ENCODE data around the gene SUN2. TPM values are rescaled to one million over a fixed set of nuclear protein-coding genes. Genes with fewer than 3 reads are reported as not detected.

Gene SUN2
- total and polyA plus RNA-seq, 2 donors (not counting 1 experiment from before 2014, with no cell fraction given): 224 to 305 TPM

GRCh38 chr22:38760477-38761201 is 4.8 kb upstream of the SUN2 start:
- H3K27me3 ChIP-seq (replicated peaks in 1 of 4; ENCODE audit: control extremely low read depth in 1 of 4, control insufficient read depth in 3 of 4, insufficient read depth in 4 of 4, low read length in 3 of 4): no peaks in the 10 kb centered on the region
- no peak for TF ChIP-seq EZH2 (IDR thresholded peaks at IDR 0.05; ENCODE audit: borderline replicate concordance, insufficient read depth, low read depth, low read length, poor library complexity, severe bottlenecking)
- peak overlapping the region; percentile 50 for H3K27ac Mint-ChIP-seq
- ATAC-seq (ENCODE audit: low read depth) (peak; percentile 34), DNase-seq (peak; percentile 27)
- peaks cover 39 to 54% of the 10 kb centered on the region in 2 donors for H3K4me1 ChIP-seq (ENCODE audit: control insufficient read depth in 2 of 2, insufficient read depth in 2 of 2, low read length in 2 of 2)
- peak overlapping the region; percentile 18 for H3K9ac ChIP-seq (ENCODE audit: low read length)
- H3K4me1 Mint-ChIP-seq: peaks cover 31% of the 10 kb centered on the region
- intact Hi-C loops (cut with micrococcal nuclease): no loop called here
- no peak overlapping the region for H3K4me3 ChIP-seq (ENCODE audit: control extremely low read depth in 1 of 5, extremely low read depth in 1 of 5, insufficient read depth in 1 of 5, low read depth in 2 of 5, low read length in 4 of 5)
- H3K9me3 Mint-ChIP-seq (ENCODE audit: insufficient read depth): no peaks in the 10 kb centered on the region
- no peaks in the 10 kb centered on the region for H4K20me1 ChIP-seq (ENCODE audit: control insufficient read depth, insufficient read depth, low read length, poor library complexity, severe bottlenecking)
- H3K27ac ChIP-seq (ENCODE audit: low read length in 2 of 2): no peak overlapping the region
- ChIA-PET POLR2A (interaction anchor here (1.4 kb wide), 2 partner anchors 10 to 14 kb away, joined by 4 read pairs; no protein-coding TSS in a partner anchor), CTCF (interaction anchor here (1.2 to 1.4 kb wide), 2 partner anchors 8 to 25 kb away, joined by 3 to 4 read pairs; no protein-coding TSS in a partner anchor)
- peaks cover 4% of the 10 kb centered on the region for H3K79me2 ChIP-seq (ENCODE audit: control insufficient read depth, insufficient read depth, low read length)
- no peak overlapping the region for H3K4me3 Mint-ChIP-seq
- peak overlapping the region; percentile 54 for H3K4me2 ChIP-seq (replicated peaks; ENCODE audit: low read depth, low read length, poor library complexity, severe bottlenecking)
- no peaks in the 10 kb centered on the region for H3K27me3 Mint-ChIP-seq
- WGBS (ENCODE audit: insufficient coverage): 83% methylated on average over 7 of the region's 12 CpGs
- no peaks in the 10 kb centered on the region for H3K9me3 ChIP-seq (ENCODE audit: control extremely low read depth in 1 of 3, control insufficient read depth in 2 of 3, insufficient read depth in 1 of 3, low read length in 2 of 3)
- H2AFZ ChIP-seq (ENCODE audit: insufficient read depth, low read depth, low read length, poor library complexity, severe bottlenecking): no peak overlapping the region
- no peaks in the 10 kb centered on the region for H3K36me3 ChIP-seq (replicated peaks in 1 of 2; ENCODE audit: control extremely low read depth in 1 of 2, control insufficient read depth in 1 of 2, extremely low read depth in 1 of 2, insufficient read depth in 2 of 2, low read length in 1 of 2)

GRCh38 chr22:38759005-38759404 is 3.2 kb upstream of the SUN2 start:
- Histone ChIP-seq H3K4me1 (ENCODE audit: control insufficient read depth in 2 of 2, insufficient read depth in 2 of 2, low read length in 2 of 2) (peaks cover 41 to 57% of the 10 kb centered on the region in 2 donors), H3K79me2 (ENCODE audit: control insufficient read depth, insufficient read depth, low read length) (peaks cover 17% of the 10 kb centered on the region), H3K36me3 (replicated peaks in 1 of 2; ENCODE audit: control extremely low read depth in 1 of 2, control insufficient read depth in 1 of 2, extremely low read depth in 1 of 2, insufficient read depth in 2 of 2, low read length in 1 of 2) (no peaks in the 10 kb centered on the region), H3K4me2 (replicated peaks; ENCODE audit: low read depth, low read length, poor library complexity, severe bottlenecking) (peak overlapping the region; percentile 96), H2AFZ (ENCODE audit: insufficient read depth, low read depth, low read length, poor library complexity, severe bottlenecking) (no peak overlapping the region), H3K9me3 (ENCODE audit: control extremely low read depth in 1 of 3, control insufficient read depth in 2 of 3, insufficient read depth in 1 of 3, low read length in 2 of 3) (no peaks in the 10 kb centered on the region), H4K20me1 (ENCODE audit: control insufficient read depth, insufficient read depth, low read length, poor library complexity, severe bottlenecking) (no peaks in the 10 kb centered on the region), H3K27me3 (replicated peaks in 1 of 4; ENCODE audit: control extremely low read depth in 1 of 4, control insufficient read depth in 3 of 4, insufficient read depth in 4 of 4, low read length in 3 of 4) (no peaks in the 10 kb centered on the region), H3K27ac (ENCODE audit: low read length in 2 of 2) (peak overlapping the region; percentile 5 to 61), H3K9ac (ENCODE audit: low read length) (no peak overlapping the region), H3K4me3 (ENCODE audit: control extremely low read depth in 1 of 5, extremely low read depth in 1 of 5, insufficient read depth in 1 of 5, low read depth in 2 of 5, low read length in 4 of 5) (no peak overlapping the region)
- no peaks in the 10 kb centered on the region for H3K27me3 Mint-ChIP-seq
- DNase-seq (no peak), ATAC-seq (ENCODE audit: low read depth) (no peak)
- CTCF ChIA-PET: interaction anchor here (0.6 to 2.1 kb wide), 9 partner anchors 9 to 1497 kb away, joined by 3 to 9 read pairs (median 3); no protein-coding TSS in a partner anchor
- H3K9me3 Mint-ChIP-seq (ENCODE audit: insufficient read depth): no peaks in the 10 kb centered on the region
- TF ChIP-seq EZH2 (IDR thresholded peaks at IDR 0.05; ENCODE audit: borderline replicate concordance, insufficient read depth, low read depth, low read length, poor library complexity, severe bottlenecking) (no peak), CTCF (IDR thresholded peaks at IDR 0.05) (no peak)
- WGBS (ENCODE audit: insufficient coverage): 86% methylated on average over 7 of the region's 7 CpGs
- H3K27ac Mint-ChIP-seq: peak overlapping the region; percentile 76
- H3K4me1 Mint-ChIP-seq: peaks cover 39% of the 10 kb centered on the region
- intact Hi-C loops (cut with micrococcal nuclease): loop anchor here (5.0 to 10.0 kb wide), 3 partner anchors 83 to 558 kb away; partner anchors contain the start of genes CBX6, NPTXR and RPL3
- peak overlapping the region; percentile 64 for H3K4me3 Mint-ChIP-seq
- POLR2A ChIA-PET: interaction anchor here (1.4 kb wide), 1 partner anchor 12 kb away, joined by 4 read pairs; no protein-coding TSS in a partner anchor

All from B cell (primary cell).